ENCODE data around the gene CSRP3.

- TF ChIP-seq RARB (CRISPR knock-in tag; IDR thresholded peaks at IDR 0.05) (no peak), ZFP3 (CRISPR knock-in tag; IDR thresholded peaks at IDR 0.05) (no peak), GLIS3 (CRISPR knock-in tag; IDR thresholded peaks at IDR 0.05) (no peak), OSR1 (CRISPR knock-in tag; IDR thresholded peaks at IDR 0.05) (no peak), ZC3H10 (CRISPR knock-in tag; IDR thresholded peaks at IDR 0.05) (no peak)
These were observed 24.8 kb upstream of the CSRP3 start for GRCh38 chr11:19226378-19227195.
